H1 (cell line): ENCODE results near the gene CLCN5. TPM values are rescaled to one million over a fixed set of nuclear protein-coding genes. Genes with fewer than 3 reads are reported as not detected.

Source experiments
- ASH2L ChIP-seq: fragments of 200-600, 300-600 bp; sonication (generic); IDR thresholded peaks from one replicate; pipeline ENCODE4 v1.7.1; 2017; ENCODE audit warnings: low read length
- CHD7 ChIP-seq: fragments of 300-600 bp; sonication (generic); IDR thresholded peaks from 2 replicates; pipeline ENCODE4 v1.7.1; 2012; ENCODE audit warnings: low read length, moderate library complexity, mild to moderate bottlenecking, inconsistent platforms; ENCODE audit not compliant: insufficient replicate concordance
- JUND ChIP-seq: IDR thresholded peaks from 2 replicates; pipeline ENCODE4 v1.6.1; 2011; ENCODE audit warnings: mild to moderate bottlenecking, improper control_type of control experiment, low read length
- MAX ChIP-seq: IDR thresholded peaks from 2 replicates; pipeline ENCODE4 v1.6.1; 2012; ENCODE audit warnings: inconsistent platforms
- RXRA ChIP-seq: IDR thresholded peaks from 2 replicates; pipeline ENCODE4 v1.6.1; 2011; ENCODE audit warnings: low read depth, mild to moderate bottlenecking, low read length, moderate library complexity; ENCODE audit not compliant: insufficient read depth
- SAP30 ChIP-seq: fragments of 300-600 bp; sonication (generic); IDR thresholded peaks from 2 replicates; pipeline ENCODE4 v1.7.1; 2012; ENCODE audit warnings: low read length, moderate library complexity, mild to moderate bottlenecking, inconsistent platforms; ENCODE audit not compliant: insufficient read depth, insufficient replicate concordance
- SIRT6 ChIP-seq: IDR thresholded peaks from one replicate; pipeline ENCODE4 v1.7.1; 2012; ENCODE audit warnings: low read length, inconsistent platforms
- SP4 ChIP-seq: IDR thresholded peaks from 2 replicates; pipeline ENCODE4 v1.6.1; 2012; ENCODE audit warnings: low read length, inconsistent platforms
- TAF1 ChIP-seq: IDR thresholded peaks from 2 replicates; pipeline ENCODE4 v1.6.1; 2011; ENCODE audit warnings: mild to moderate bottlenecking, low read depth, low read length
- polyA plus RNA-seq, 7 experiments: library from polyadenylated mRNA; depleted of rRNA in 3 of 7; stranded (reverse) in 5 of 7; unstranded in 2 of 7; fragments of >200 nt in 5 of 7; fragments of 200-250 nt in 2 of 7; gene quantifications; 1 replicate in 5 of 7; 2 replicates in 1 of 7; 4 replicates in 1 of 7; pipeline versions ENCODE4 v1.2.1 to v1.2.3, GENCODE V29; 2011 to 2013; ENCODE audit warnings: missing spikeins in 2 of 7, mixed read lengths in 2 of 7
- total RNA-seq: library from RNA; stranded (reverse); fragmentation: NEBNext Ultra II Directional; extraction: Animal tissue kit (Norgen Biotek cat#: 25700); gene quantifications from 2 replicates; pipeline ENCODE4 v1.2.1, GENCODE V29; 2021

Gene CLCN5
- total and polyA plus RNA-seq, 2 of the 8 experiments (the other 6 are each of a cell fraction or from before 2014, with no cell fraction given): 4.2 to 9.7 TPM

- TF ChIP-seq CHD7 (no peak), MAX (no peak), RXRA (no peak), TAF1 (no peak), SIRT6 (no peak), JUND (no peak), SP4 (no peak), ASH2L (no peak), SAP30 (no peak)
- TF ChIP-seq, all 59 proteins: peak for 0
These were observed 180.8 kb downstream of the CLCN5 start (continued) for GRCh38 chrX:50103176-50103575.
